ENCODE data around the gene CYB5A.

GRCh38 chr18:74288730-74289129 is 3.0 kb downstream of the CYB5A start:
- no peak for TF ChIP-seq CTCF (conservative IDR thresholded peaks at IDR 0.05)
- no peak for TF ChIP-seq ZFX (IDR thresholded peaks at IDR 0.05)
